ENCODE data around the gene TEX51. TPM values are rescaled to one million over a fixed set of nuclear protein-coding genes. Genes with fewer than 3 reads are reported as not detected.

Gene TEX51
- total and polyA plus RNA-seq, 2 donors (not counting 1 experiment from before 2014, with no cell fraction given) = not detected

- no peak for DNase-seq (ENCODE audit: low read depth in 2 of 2)
- no peak overlapping the region for H2AFZ ChIP-seq (ENCODE audit: low read length)
These were observed 12.6 kb downstream of the TEX51 start for GRCh38 chr2:126911111-126911796.

GRCh38 chr2:126912201-126912600 lies 13.5 kb downstream of the TEX51 start:
- no peaks in the 10 kb centered on the region for H3K79me2 ChIP-seq (ENCODE audit: control insufficient read depth, insufficient read depth, low read length)

More at GRCh38 chr2:126911111-126911796, 12.6 kb downstream of the TEX51 start:
- Histone ChIP-seq H3K4me3 (replicated peaks in 1 of 4; ENCODE audit: control extremely low read depth in 1 of 4, insufficient read depth in 1 of 4, low read depth in 3 of 4, low read length in 4 of 4) (no peak overlapping the region), H3K27me3 (ENCODE audit: control insufficient read depth, insufficient read depth, low read length) (no peaks in the 10 kb centered on the region), H3K4me2 (ENCODE audit: extremely low read depth, insufficient read depth, low read length) (no peak overlapping the region), H3K9ac (ENCODE audit: insufficient read depth, low read length) (no peak overlapping the region), H3K79me2 (ENCODE audit: control insufficient read depth, insufficient read depth, low read length) (no peaks in the 10 kb centered on the region), H4K20me1 (ENCODE audit: control insufficient read depth, extremely low read depth, insufficient read depth, low read length) (no peaks in the 10 kb centered on the region), H3K36me3 (ENCODE audit: control insufficient read depth, insufficient read depth, low read length) (no peaks in the 10 kb centered on the region), H3K27ac (ENCODE audit: insufficient read depth, low read length) (no peak overlapping the region), H3K4me1 (ENCODE audit: control insufficient read depth, extremely low read depth, insufficient read depth, low read length) (no peaks in the 10 kb centered on the region), H3K9me3 (ENCODE audit: control insufficient read depth, insufficient read depth, low read depth, low read length) (no peaks in the 10 kb centered on the region)
- TF ChIP-seq EZH2 (IDR thresholded peaks at IDR 0.05; ENCODE audit: low read length, missing control alignments) (no peak), CTCF (conservative IDR thresholded peaks at IDR 0.05 in 1 of 2, IDR thresholded peaks at IDR 0.05 in 1 of 2; ENCODE audit: low read depth in 1 of 2, low read length in 2 of 2) (no peak)

GRCh38 chr2:126913329-126913728 lies 14.6 kb downstream of the TEX51 start:
- no peaks in the 10 kb centered on the region for H3K4me1 ChIP-seq (ENCODE audit: control insufficient read depth, extremely low read depth, insufficient read depth, low read length)
- H3K79me2 ChIP-seq (ENCODE audit: control insufficient read depth, insufficient read depth, low read length) = no peaks in the 10 kb centered on the region
- H3K4me3 ChIP-seq (replicated peaks in 1 of 4; ENCODE audit: control extremely low read depth in 1 of 4, insufficient read depth in 1 of 4, low read depth in 3 of 4, low read length in 4 of 4) = no peak overlapping the region
- H3K27ac ChIP-seq (ENCODE audit: insufficient read depth, low read length) = no peak overlapping the region
- no peaks in the 10 kb centered on the region for H3K27me3 ChIP-seq (ENCODE audit: control insufficient read depth, insufficient read depth, low read length)
- H3K36me3 ChIP-seq (ENCODE audit: control insufficient read depth, insufficient read depth, low read length) = no peaks in the 10 kb centered on the region
- H3K9ac ChIP-seq (ENCODE audit: insufficient read depth, low read length) = no peak overlapping the region
- H3K4me2 ChIP-seq (ENCODE audit: extremely low read depth, insufficient read depth, low read length) = no peak overlapping the region
- H2AFZ ChIP-seq (ENCODE audit: low read length) = no peak overlapping the region
- H4K20me1 ChIP-seq (ENCODE audit: control insufficient read depth, extremely low read depth, insufficient read depth, low read length) = no peaks in the 10 kb centered on the region
- no peak for TF ChIP-seq CTCF (conservative IDR thresholded peaks at IDR 0.05 in 1 of 2, IDR thresholded peaks at IDR 0.05 in 1 of 2; ENCODE audit: low read depth in 1 of 2, low read length in 2 of 2)
- no peak for TF ChIP-seq EZH2 (IDR thresholded peaks at IDR 0.05; ENCODE audit: low read length, missing control alignments)
- H3K9me3 ChIP-seq (ENCODE audit: control insufficient read depth, insufficient read depth, low read depth, low read length) = no peaks in the 10 kb centered on the region
- no peak for DNase-seq (ENCODE audit: low read depth in 2 of 2)

More at GRCh38 chr2:126912201-126912600, 13.5 kb downstream of the TEX51 start:
- Histone ChIP-seq H3K36me3 (ENCODE audit: control insufficient read depth, insufficient read depth, low read length) (no peaks in the 10 kb centered on the region), H3K4me2 (ENCODE audit: extremely low read depth, insufficient read depth, low read length) (no peak overlapping the region), H2AFZ (ENCODE audit: low read length) (no peak overlapping the region), H3K4me3 (replicated peaks in 1 of 4; ENCODE audit: control extremely low read depth in 1 of 4, insufficient read depth in 1 of 4, low read depth in 3 of 4, low read length in 4 of 4) (no peak overlapping the region), H3K9ac (ENCODE audit: insufficient read depth, low read length) (no peak overlapping the region), H3K27me3 (ENCODE audit: control insufficient read depth, insufficient read depth, low read length) (no peaks in the 10 kb centered on the region), H4K20me1 (ENCODE audit: control insufficient read depth, extremely low read depth, insufficient read depth, low read length) (no peaks in the 10 kb centered on the region), H3K27ac (ENCODE audit: insufficient read depth, low read length) (no peak overlapping the region), H3K4me1 (ENCODE audit: control insufficient read depth, extremely low read depth, insufficient read depth, low read length) (no peaks in the 10 kb centered on the region), H3K9me3 (ENCODE audit: control insufficient read depth, insufficient read depth, low read depth, low read length) (no peaks in the 10 kb centered on the region)
- no peak for TF ChIP-seq EZH2 (IDR thresholded peaks at IDR 0.05; ENCODE audit: low read length, missing control alignments)
- TF ChIP-seq CTCF (conservative IDR thresholded peaks at IDR 0.05 in 1 of 2, IDR thresholded peaks at IDR 0.05 in 1 of 2; ENCODE audit: low read depth in 1 of 2, low read length in 2 of 2) = no peak
- DNase-seq (ENCODE audit: low read depth in 2 of 2) = no peak
